KBM-7 (cell line): ENCODE measurements around the gene B3GNT4.
"Not testable (repeated sequence)": the region's sequence is repeated elsewhere in the genome, so short reads cannot be mapped to it uniquely, and the experiment has no call there.

Experiments
- DNase-seq: peaks from one replicate; pipeline ENCODE4 v3.0.0-alpha.2; 2015
- in situ Hi-C: fragments of 300-500 bp; cut with MboI; formaldehyde crosslinking; loops from 2 replicates; pipeline ENCODE4 v1.14.3; 2020; ENCODE audit warnings: low sequenced_read_pairs, low pct_unique_long_range_greater_than_20kb, mixed read lengths

The B3GNT4 gene

DNA sequence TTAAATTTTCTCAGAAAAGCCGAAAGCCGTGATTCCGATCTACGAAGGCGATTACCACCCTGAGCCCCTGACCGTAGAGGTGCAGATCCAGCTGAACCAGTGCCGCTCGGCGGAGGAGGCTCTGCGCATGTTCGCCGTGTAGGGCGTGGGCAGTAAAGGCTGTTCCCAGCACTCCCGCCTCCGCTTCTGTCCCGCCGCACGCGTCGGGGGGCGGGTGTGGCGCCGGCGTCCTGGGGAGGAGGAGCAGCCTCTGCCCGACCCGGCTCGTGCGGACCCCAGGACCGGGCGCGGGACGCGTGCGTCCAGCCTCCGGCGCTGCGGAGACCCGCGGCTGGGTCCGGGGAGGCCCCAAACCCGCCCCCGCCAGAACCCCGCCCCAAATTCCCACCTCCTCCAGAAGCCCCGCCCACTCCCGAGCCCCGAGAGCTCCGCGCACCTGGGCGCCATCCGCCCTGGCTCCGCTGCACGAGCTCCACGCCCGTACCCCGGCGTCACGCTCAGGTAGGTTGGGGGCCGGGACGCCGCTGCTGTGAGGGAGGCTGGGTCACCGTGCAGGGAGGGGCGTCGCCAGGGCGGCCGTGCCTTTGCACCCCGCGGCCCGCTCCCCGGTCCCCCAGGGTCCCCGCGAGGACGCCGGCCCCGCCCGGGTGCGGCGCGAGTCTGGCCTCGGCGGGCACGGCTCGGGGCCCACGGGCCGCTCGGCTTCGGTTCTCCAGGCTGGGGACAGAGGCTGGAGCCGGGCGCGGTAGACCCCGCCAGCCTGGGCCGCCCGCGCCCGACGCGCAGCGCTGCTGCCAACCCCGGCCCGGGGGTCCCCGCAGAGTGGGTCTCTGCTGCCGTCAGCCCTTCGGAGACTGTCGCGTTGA lies at the start of gene B3GNT4:
TSS of gene B3GNT4 (plus strand) at position 409 of the 866 bp plus-strand sequence. CDS start 910 bp downstream, outside the sequence.
- peak; percentile 62 for DNase-seq
- in situ Hi-C loops, result no loop called here

- in situ Hi-C loops, result no loop called here
- peak; percentile 30 for DNase-seq
Observed at GRCh38 chr12:122155705-122156104, 47.8 kb upstream of the B3GNT4 start.

GRCh38 chr12:122158700-122159285 lies 44.7 kb upstream of the B3GNT4 start:
- in situ Hi-C loops, result no loop called here
- no peak for DNase-seq

DNA sequence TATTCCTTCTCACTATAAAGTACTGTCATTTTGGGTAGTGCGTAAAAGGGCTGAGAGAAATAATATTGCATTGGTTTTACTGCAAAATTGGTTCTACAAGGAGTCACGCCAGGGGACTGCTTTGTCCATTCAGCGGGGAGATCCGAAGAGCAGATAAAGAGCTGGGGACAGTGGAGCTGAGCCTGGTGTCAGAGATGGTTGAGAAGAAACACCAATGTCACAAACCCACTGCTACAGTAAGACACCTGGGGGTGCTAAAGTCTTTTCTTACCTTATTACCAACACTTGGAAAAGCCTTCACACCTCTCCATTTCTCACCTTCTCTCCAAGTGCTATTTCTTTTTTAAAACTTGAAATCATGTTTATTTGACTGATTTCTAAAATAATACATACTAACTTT lies 43.6 kb upstream of the B3GNT4 start:
- in situ Hi-C loops, result no loop called here
- peak; percentile 21 for DNase-seq

DNA sequence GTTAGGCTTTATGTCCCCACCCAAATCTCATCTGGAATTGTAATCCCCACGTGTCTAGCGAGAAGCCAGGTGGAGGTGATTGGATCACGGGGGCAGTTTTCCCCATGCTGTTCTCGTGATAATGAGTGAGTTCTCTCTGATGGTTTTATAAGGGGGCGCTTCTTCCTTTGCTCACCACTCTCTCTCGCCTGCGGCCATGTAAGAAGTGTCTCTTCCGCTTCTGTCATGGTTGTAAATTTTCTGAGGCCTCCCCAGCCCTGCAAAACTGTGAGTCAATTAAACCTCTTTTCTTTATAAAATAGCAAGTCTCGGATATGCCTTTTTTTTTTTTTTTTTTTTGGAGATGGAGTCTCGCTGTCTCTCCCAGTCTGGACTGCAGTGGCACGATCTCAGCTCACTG lies 42.7 kb upstream of the B3GNT4 start:
- no peak for DNase-seq
- in situ Hi-C loops, result no loop called here

DNA sequence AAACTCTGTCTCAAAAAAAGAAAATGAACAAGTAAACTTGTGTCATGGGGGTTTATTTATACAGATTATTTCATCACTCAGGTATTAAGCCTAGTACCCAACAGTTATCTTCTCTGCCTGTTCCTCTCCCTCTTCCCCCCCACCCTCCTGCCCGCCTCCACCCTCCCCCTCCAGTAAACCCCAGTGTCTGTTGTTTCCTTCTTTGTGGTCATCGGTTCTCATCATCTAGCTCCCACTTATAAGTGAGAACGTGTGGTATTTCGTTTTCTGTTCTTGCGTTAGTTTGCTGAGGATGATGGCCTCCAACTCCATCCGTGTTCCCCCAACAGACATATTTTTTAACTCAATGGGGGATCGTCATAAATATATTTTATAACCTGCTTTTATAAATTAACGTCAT lies 41.8 kb upstream of the B3GNT4 start:
- DNase-seq, result peak; percentile 21
- in situ Hi-C loops, result no loop called here

GRCh38 chr12:122162976-122163375 lies 40.5 kb upstream of the B3GNT4 start:
- in situ Hi-C loops, result no loop called here
- no peak for DNase-seq

DNA sequence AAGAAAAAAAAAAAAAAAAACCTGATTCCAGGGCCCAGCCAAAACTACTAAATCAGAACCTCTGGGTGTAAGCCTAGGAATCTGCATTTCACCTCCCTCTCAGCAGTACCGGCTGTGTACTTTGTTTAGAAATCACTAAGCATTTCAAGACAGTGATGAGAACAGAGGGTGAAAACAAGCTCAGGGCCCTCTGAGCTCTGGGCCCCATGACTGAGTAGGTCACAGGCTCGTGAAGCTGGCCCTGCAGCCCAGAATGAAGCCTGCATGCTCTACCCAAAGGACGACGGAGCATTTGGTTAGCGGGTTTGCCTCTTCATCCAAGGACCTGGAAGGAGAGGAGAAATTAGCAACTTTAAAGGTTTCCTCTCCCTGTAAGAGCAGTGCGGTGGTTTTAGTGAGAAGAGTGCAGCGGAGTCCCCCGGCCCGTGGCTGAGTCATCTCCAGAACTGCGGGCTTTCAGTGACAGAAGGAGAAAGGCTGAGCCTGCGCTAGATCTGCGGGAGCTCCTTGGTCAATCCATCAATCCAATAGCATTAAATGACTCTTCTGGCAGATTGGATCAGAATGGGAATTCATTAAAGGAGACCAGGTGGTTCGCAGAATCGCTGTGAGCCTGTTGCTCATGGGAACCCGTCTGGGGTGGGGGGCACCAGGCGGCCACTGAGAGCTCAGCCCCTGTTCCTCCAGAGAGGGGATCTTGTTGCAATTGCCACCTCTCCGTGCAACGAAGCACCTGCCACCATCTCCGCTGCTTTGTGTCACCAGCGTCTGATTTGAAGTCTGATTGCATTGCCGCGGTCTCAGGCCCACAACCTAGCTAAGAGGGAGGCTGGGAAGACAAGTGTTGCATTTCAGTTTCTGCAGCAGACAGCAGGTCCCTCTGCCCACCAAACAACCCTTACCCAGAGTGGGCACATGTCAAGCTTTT lies 36.8 kb upstream of the B3GNT4 start:
- in situ Hi-C loops, result no loop called here
- no peak for DNase-seq

GRCh38 chr12:122167356-122167925 lies 36.1 kb upstream of the B3GNT4 start:
- in situ Hi-C loops, result no loop called here
- DNase-seq, result no peak

GRCh38 chr12:122168492-122168891 lies 35.0 kb upstream of the B3GNT4 start:
- DNase-seq, result no peak
- in situ Hi-C loops, result no loop called here

DNA sequence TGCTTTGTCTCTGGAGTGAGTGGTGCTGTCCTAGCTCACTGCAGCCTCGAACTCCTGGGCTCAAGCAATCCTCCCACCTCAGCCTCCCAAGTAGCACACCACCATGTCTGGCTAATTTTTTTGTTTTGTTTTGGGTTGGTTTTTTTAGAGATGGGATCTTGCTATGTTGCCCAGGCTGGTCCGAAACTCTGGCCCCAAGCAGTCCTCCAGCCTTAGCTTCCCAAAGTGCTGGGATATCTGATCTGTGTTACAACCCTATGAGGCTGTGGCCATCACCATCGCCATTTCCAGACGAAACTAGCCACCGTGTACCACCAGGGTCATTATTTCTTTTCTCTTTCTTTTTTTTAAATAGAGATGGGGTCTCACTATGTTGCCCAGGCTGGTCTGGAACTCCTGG lies 32.1 kb upstream of the B3GNT4 start:
- no peak for DNase-seq
- in situ Hi-C loops, result no loop called here

DNA sequence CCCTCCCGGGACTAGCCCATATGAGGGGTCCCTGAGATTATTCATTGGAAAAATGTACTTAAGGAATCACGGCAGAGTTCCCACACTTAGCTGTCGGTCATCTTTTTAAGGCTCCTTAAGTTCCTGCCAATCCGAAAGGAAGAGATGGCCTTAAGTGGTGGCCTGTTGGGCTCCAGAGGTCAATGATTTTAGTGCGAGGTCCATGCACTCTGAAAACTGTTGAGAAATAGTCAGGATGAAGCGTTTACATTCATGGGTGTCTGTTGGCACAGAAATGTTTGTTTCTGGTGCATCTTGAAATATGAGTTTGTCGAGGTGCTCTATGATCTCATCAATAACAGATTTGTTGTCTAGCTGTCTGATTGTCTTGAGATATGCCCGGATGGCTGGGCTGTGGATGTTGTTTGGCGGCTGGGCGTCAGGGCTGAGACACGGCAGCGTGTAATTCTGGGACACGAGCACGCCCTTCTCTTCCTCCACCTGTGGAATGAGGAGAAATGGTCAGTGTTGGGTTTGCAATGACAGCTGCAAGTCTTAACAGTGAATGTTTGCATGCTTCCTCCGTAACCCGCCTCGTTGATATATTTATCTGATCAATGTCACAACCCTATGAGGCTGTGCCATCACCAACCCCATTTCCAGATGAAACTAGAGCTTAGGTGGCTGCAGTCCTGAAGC lies 31.1 kb upstream of the B3GNT4 start:
- DNase-seq, result no peak
- in situ Hi-C loops, result no loop called here

DNA sequence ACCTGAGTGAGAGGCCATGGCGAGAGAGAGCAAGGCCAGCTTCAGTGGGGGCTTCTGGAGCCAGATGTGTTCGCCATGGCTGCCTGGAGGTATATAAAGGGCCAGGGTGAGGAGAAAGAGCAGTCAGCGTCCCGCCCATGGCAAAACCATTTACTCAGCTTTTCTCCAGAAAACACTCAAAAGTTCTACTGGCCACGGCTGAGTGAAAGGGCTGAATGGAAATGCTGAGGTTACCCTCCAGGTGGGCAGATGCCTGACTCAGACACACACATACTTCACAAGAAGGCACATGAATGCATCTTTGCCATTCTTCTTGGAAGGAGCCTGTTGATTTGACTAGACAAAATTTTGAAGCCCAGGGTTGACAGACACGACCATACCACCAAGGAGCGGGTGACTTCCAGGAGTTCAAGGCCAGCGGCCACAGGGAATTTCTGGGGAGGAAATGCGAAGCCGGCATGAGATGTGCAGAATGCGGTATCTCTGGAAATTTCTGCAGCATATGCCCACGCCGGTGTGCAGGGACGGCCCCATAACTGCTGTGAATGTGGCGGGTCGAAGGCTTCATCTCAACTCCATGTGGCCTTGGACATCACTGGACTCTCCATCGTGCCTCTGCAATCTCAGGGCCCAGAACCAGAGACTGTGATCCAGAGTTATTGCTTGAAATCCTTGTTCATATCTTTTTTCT lies 29.2 kb upstream of the B3GNT4 start, which contains the start of gene IL31:
TSS of gene IL31 (minus strand) at position 67 of the 691 bp plus-strand sequence. CDS start at position 18, 49 bp downstream.
- in situ Hi-C loops, result no loop called here
- DNase-seq, result no peak

DNA sequence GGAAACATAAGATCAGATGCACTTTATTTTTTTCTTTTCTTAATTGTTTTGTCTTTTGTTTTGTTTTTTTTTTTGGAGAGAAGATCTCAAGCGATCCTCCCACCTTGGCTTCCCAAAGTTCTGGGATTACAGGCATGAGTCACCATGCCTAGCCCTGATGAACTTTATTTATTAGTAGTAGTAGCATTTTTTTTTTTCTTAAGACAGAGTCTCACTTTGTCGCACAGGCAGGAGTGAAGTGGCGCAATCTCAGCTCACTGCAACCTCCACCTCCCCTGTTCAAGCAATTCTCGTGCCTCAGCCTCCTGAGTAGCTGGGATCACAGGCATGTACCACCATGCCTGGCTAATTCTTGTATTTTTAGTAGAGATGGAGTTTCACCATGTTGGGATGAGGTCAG lies 27.0 kb upstream of the B3GNT4 start:
- DNase-seq, in situ Hi-C loops: not testable (repeated sequence)

DNA sequence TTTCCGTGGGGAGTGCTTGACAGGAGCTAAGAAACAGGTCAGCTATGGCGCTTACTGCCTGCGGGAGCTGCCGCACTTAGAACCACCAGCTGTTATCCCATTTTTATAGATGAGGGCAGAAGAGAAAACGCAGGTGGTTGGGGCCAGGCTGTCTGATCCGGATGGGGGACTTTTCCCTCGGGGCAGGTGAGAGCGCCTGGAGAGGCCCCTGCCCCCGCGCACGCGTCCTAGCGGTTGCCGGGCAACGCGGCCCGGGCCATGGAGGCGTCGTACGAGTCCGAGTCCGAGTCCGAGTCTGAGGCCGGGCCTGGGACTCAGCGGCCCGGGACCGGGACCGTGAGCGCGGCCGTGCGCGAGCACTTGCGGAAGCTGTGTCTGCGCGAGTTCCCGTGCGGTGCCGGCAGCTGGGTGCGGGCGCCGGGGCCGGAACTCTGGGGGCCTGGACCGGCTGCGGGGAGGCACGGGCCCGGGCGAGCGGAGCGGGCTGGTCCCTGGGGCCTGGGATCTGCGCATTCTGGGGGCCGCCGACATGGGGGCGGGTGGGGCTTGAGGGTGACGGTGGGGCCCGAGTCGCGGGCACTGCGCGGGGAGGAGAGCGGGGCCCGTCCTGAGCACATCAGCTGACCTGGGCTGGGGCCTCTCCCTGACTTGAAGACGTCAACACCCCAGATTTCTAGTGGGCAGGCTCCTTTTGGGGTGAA lies 20.5 kb upstream of the B3GNT4 start, which contains the start of gene LRRC43:
TSS of gene LRRC43 (plus strand) at position 237 of the 701 bp plus-strand sequence. CDS start at position 259, 22 bp downstream.
- in situ Hi-C loops, result no loop called here
- no peak for DNase-seq

- DNase-seq, result no peak
- in situ Hi-C loops, result no loop called here
Observed at GRCh38 chr12:122183588-122183940, 19.9 kb upstream of the B3GNT4 start.

GRCh38 chr12:122184517-122184916 lies 19.0 kb upstream of the B3GNT4 start:
- peak; percentile 92 for DNase-seq
- in situ Hi-C loops, result no loop called here

- in situ Hi-C loops, result no loop called here
- no peak for DNase-seq
Observed at GRCh38 chr12:122185079-122185478, 18.4 kb upstream of the B3GNT4 start.
